ENCODE data around the gene LSM8.

DNA sequence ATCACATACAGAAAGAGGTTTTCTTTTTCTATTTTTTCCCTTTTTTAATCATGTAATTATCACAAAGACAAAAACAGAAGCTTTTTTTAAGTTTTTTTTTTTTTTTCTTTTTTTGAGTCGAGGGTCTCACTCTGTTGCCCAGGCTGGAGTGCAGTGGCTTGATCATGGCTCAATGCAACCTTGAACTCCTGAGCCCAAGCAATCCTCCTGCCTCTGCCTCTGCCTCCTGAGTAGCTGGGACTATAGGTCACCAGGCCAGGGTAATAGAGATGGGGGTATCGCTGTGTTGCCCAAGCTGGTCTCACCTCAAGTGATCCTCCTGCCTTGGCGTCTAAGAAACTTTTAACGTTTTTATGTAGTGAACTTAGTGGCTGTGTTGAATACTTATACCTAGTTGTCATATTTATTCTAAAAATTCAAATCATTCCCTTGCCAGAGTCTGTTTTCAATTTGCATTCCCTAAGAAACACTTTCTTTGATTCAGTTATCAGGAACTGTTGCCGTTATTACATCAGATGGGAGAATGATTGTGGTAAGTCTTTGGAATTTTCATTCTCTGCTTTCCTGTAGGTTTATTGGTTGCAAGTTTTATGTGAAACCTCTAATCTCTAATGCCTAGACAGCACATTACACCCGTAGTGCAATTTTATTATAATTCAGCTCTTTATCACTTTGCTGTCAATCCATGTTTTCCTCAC, 1.3 kb downstream of the LSM8 start:
- TF ChIP-seq, protein P1, sequence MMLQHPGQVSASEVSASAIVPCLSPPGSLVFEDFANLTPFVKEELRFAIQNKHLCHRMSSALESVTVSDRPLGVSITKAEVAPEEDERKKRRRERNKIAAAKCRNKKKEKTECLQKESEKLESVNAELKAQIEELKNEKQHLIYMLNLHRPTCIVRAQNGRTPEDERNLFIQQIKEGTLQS (IDR thresholded peaks at IDR 0.05), result no peak
- no peak for TF ChIP-seq SP1 (IDR thresholded peaks at IDR 0.05)
- TF ChIP-seq, protein P2, sequence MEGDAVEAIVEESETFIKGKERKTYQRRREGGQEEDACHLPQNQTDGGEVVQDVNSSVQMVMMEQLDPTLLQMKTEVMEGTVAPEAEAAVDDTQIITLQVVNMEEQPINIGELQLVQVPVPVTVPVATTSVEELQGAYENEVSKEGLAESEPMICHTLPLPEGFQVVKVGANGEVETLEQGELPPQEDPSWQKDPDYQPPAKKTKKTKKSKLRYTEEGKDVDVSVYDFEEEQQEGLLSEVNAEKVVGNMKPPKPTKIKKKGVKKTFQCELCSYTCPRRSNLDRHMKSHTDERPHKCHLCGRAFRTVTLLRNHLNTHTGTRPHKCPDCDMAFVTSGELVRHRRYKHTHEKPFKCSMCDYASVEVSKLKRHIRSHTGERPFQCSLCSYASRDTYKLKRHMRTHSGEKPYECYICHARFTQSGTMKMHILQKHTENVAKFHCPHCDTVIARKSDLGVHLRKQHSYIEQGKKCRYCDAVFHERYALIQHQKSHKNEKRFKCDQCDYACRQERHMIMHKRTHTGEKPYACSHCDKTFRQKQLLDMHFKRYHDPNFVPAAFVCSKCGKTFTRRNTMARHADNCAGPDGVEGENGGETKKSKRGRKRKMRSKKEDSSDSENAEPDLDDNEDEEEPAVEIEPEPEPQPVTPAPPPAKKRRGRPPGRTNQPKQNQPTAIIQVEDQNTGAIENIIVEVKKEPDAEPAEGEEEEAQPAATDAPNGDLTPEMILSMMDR (IDR thresholded peaks at IDR 0.05; ENCODE audit: low read depth, low read length, missing input control), result no peak
- TF ChIP-seq, protein P3, sequence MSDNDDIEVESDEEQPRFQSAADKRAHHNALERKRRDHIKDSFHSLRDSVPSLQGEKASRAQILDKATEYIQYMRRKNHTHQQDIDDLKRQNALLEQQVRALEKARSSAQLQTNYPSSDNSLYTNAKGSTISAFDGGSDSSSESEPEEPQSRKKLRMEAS (IDR thresholded peaks at IDR 0.05), result no peak
